Skeletal muscle satellite cell (primary cell): ENCODE measurements around the gene CA10.

Experiments used
- H3K27me3 ChIP-seq: 2 replicates; pipeline ENCODE4 v1.7.0; 2013; ENCODE audit warnings: low read length; ENCODE audit not compliant: control insufficient read depth, insufficient read depth
- H3K36me3 ChIP-seq: 2 replicates; pipeline ENCODE4 v1.7.0; 2013; ENCODE audit warnings: mild to moderate bottlenecking, control low read depth, low read length; ENCODE audit not compliant: insufficient read depth
- H3K4me1 ChIP-seq: 2 replicates; pipeline ENCODE4 v1.7.0; 2013; ENCODE audit warnings: low read length; ENCODE audit not compliant: control insufficient read depth, insufficient read depth
- H3K4me2 ChIP-seq: 2 replicates; pipeline ENCODE4 v1.7.0; 2013; ENCODE audit warnings: mild to moderate bottlenecking, low read length
- H3K4me3 ChIP-seq: 2 replicates; pipeline ENCODE4 v1.7.0; 2013; ENCODE audit warnings: low read length
- H3K9ac ChIP-seq: 2 replicates; pipeline ENCODE4 v1.7.0; 2013; ENCODE audit warnings: mild to moderate bottlenecking, low read depth, low read length, moderate library complexity
- H3K9me3 ChIP-seq: replicated peaks from 2 replicates; pipeline ENCODE4 v1.7.0; 2013; ENCODE audit warnings: mild to moderate bottlenecking, control low read depth, low read length

Gene CA10

GRCh38 chr17:51666971-51667705, 491.4 kb downstream of the CA10 start:
- H3K9ac ChIP-seq = no peak overlapping the region
- H3K4me2 ChIP-seq = no peak overlapping the region
- no peaks in the 10 kb centered on the region for H3K36me3 ChIP-seq
- peaks cover 7% of the 10 kb centered on the region for H3K9me3 ChIP-seq
- H3K27me3 ChIP-seq = no peaks in the 10 kb centered on the region
- no peak overlapping the region for H3K4me3 ChIP-seq
- no peaks in the 10 kb centered on the region for H3K4me1 ChIP-seq

DNA sequence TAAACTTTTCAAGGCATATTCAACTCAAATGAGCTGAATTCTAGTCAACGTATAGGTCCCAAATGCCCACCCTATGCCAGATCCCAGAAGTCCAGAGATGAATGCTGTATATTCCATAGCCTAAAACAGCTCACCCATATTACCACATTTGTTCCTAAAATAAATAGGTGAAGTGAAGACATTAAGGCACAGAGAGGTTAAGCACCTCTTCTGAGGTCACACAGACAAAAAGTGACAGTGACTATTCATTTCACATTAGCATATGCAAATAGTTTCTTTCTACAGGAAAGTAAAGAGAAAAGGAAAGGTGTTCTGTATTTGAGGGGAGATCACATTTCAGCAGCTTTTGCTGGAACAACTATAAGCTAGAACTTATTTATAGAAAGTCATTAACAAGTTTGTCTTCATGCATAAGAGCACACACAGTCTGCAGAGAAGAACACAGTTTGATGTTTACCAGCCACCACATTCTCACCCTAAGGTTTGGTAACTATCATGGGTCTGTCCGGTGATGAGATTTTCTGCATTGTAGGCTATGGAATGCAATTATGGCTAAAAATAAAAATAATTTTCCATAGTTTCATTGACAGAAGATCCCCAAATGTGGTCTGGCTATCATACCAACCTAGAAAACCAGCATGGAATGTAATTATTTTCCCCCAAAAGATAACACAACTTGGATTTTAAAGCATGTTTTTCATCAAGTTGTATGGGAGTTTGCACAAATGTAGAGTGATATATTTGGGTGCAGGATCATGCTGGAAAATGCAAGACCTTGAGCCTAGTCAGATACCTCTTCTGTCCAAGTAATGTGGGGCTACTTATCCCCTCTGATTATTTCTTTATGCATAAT, 496.1 kb downstream of the CA10 start:
- Histone ChIP-seq H3K4me3 (no peak overlapping the region), H3K9ac (no peak overlapping the region), H3K4me1 (no peaks in the 10 kb centered on the region), H3K27me3 (no peaks in the 10 kb centered on the region), H3K36me3 (no peaks in the 10 kb centered on the region), H3K4me2 (no peak overlapping the region), H3K9me3 (no peaks in the 10 kb centered on the region)

- Histone ChIP-seq H3K36me3 (no peaks in the 10 kb centered on the region), H3K4me1 (no peaks in the 10 kb centered on the region), H3K9ac (no peak overlapping the region), H3K4me2 (no peak overlapping the region), H3K9me3 (no peaks in the 10 kb centered on the region), H3K4me3 (no peak overlapping the region), H3K27me3 (no peaks in the 10 kb centered on the region)
Observed at GRCh38 chr17:51661403-51661802, 497.1 kb downstream of the CA10 start.

DNA sequence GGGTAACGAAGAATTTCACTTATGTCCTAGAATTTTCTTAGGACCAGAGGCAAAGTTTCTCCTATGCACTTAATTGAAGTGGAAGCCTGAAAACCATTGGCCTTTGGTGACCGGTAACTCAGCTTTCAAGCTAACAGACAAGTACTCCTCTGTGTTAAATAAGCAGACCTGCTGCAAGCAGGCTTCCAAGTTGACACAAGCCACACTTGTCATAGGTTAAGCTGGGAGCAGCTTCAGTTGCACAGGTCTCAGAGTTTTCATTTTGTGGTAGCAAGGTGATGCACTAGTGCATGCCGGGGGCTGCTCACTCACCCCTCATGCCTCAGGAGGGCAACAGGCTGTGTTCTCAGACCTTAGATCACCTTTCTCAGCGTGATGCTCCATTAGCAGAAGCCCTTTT, 498.2 kb downstream of the CA10 start:
- H3K9me3 ChIP-seq = no peaks in the 10 kb centered on the region
- no peaks in the 10 kb centered on the region for H3K36me3 ChIP-seq
- no peak overlapping the region for H3K9ac ChIP-seq
- H3K27me3 ChIP-seq = no peaks in the 10 kb centered on the region
- H3K4me2 ChIP-seq = no peak overlapping the region
- no peaks in the 10 kb centered on the region for H3K4me1 ChIP-seq
- H3K4me3 ChIP-seq = no peak overlapping the region

- H3K4me3 ChIP-seq = no peak overlapping the region
- no peaks in the 10 kb centered on the region for H3K9me3 ChIP-seq
- no peaks in the 10 kb centered on the region for H3K27me3 ChIP-seq
- H3K36me3 ChIP-seq = no peaks in the 10 kb centered on the region
- no peaks in the 10 kb centered on the region for H3K4me1 ChIP-seq
- H3K4me2 ChIP-seq = no peak overlapping the region
- H3K9ac ChIP-seq = no peak overlapping the region
Observed at GRCh38 chr17:51657224-51657623, 501.3 kb downstream of the CA10 start.

GRCh38 chr17:51653878-51654277, 504.6 kb downstream of the CA10 start:
- no peaks in the 10 kb centered on the region for H3K4me1 ChIP-seq
- no peaks in the 10 kb centered on the region for H3K9me3 ChIP-seq
- H3K36me3 ChIP-seq = no peaks in the 10 kb centered on the region
- H3K27me3 ChIP-seq = no peaks in the 10 kb centered on the region
- no peak overlapping the region for H3K4me3 ChIP-seq
- no peak overlapping the region for H3K4me2 ChIP-seq
- no peak overlapping the region for H3K9ac ChIP-seq

DNA sequence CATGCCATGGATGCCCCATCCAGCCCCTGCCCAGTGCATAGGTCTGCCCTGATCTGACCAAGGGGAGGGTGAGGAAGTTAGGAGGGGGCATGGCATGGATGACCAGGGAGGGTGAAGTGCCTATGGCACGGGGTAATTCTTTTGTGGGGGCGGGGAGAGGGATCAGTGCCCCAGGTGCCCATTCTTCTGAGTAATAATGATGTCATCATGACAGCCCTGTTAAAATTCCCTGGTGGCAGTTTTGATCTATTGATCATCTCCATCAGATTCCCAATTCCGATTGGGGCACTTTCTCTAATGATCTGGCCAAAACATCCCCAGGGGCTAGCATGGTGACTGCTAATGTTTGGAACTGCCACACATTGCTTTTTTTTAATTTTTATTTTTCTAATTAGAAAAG, 506.0 kb downstream of the CA10 start:
- H3K4me1 ChIP-seq = no peaks in the 10 kb centered on the region
- H3K9ac ChIP-seq = no peak overlapping the region
- H3K36me3 ChIP-seq = no peaks in the 10 kb centered on the region
- no peaks in the 10 kb centered on the region for H3K27me3 ChIP-seq
- H3K4me2 ChIP-seq = no peak overlapping the region
- no peaks in the 10 kb centered on the region for H3K9me3 ChIP-seq
- H3K4me3 ChIP-seq = no peak overlapping the region

- Histone ChIP-seq H3K4me1 (no peaks in the 10 kb centered on the region), H3K27me3 (no peaks in the 10 kb centered on the region), H3K9me3 (no peaks in the 10 kb centered on the region), H3K4me2 (no peak overlapping the region), H3K36me3 (no peaks in the 10 kb centered on the region), H3K4me3 (no peak overlapping the region), H3K9ac (no peak overlapping the region)
Observed at GRCh38 chr17:51651513-51652298, 506.8 kb downstream of the CA10 start.

GRCh38 chr17:51650772-51651171, 507.7 kb downstream of the CA10 start:
- Histone ChIP-seq H3K27me3 (no peaks in the 10 kb centered on the region), H3K4me3 (no peak overlapping the region), H3K9me3 (no peaks in the 10 kb centered on the region)

DNA sequence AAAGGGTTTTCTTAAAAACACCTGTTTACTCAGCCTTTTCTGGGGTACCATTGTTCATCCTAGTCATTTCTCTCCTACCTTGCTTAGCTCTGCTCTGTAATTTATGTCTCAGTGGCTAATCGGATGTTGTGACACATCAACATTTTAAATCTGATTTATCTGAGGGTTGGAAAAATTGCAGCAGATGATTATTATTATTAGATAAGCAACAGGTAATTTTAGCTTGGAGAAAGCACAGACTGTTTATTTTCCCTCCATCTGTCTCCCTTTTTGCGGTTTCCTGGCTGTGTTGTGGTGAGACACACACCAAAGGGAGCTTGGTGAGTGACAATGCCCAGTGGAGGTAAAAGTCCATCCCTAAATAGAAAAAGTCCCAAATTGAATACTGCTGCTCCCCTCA, 508.3 kb downstream of the CA10 start:
- Histone ChIP-seq H3K4me2 (no peak overlapping the region), H3K9me3 (no peaks in the 10 kb centered on the region)

More at GRCh38 chr17:51650772-51651171, 507.7 kb downstream of the CA10 start:
- Histone ChIP-seq H3K9ac (no peak overlapping the region), H3K4me2 (no peak overlapping the region), H3K36me3 (no peaks in the 10 kb centered on the region), H3K4me1 (no peaks in the 10 kb centered on the region)

GRCh38 chr17:51647826-51648225, 510.7 kb downstream of the CA10 start:
- Histone ChIP-seq H3K4me1 (no peaks in the 10 kb centered on the region), H3K36me3 (no peaks in the 10 kb centered on the region), H3K4me2 (no peak overlapping the region), H3K4me3 (no peak overlapping the region), H3K27me3 (no peaks in the 10 kb centered on the region), H3K9me3 (no peaks in the 10 kb centered on the region), H3K9ac (no peak overlapping the region)

More for the DNA sequence above, 508.3 kb downstream of the CA10 start:
- H3K9ac ChIP-seq = no peak overlapping the region
- H3K36me3 ChIP-seq = no peaks in the 10 kb centered on the region
- no peaks in the 10 kb centered on the region for H3K27me3 ChIP-seq
- H3K4me3 ChIP-seq = no peak overlapping the region
- H3K4me1 ChIP-seq = no peaks in the 10 kb centered on the region
